ENCODE measurements around the gene TEKTIP1. TPM values are rescaled to one million over a fixed set of nuclear protein-coding genes. Genes with fewer than 3 reads are reported as not detected.

Gene TEKTIP1
- total and polyA plus RNA-seq, 9 of the 15 experiments (the other 6 are each of a cell fraction or from before 2014, with no cell fraction given) = 0.66 TPM; not detected in 8

GRCh38 chr19:3500429-3501101, 38.4 kb upstream of the TEKTIP1 start, which contains the start of gene DOHH (continued):
- no peak for TF ChIP-seq ZFPM2 (CRISPR knock-in tag; IDR thresholded peaks at IDR 0.05)
- TF ChIP-seq ZC3H11A (IDR thresholded peaks at IDR 0.05; ENCODE audit: low read depth, low read length) = no peak
- peak; percentile 58; the same call in 1 of the 2 replicates for TF ChIP-seq ZNF263 (CRISPR knock-in tag; IDR thresholded peaks at IDR 0.05; ENCODE audit: borderline replicate concordance)
- no peak for TF ChIP-seq GTF3C2 (IDR thresholded peaks at IDR 0.05; ENCODE audit: borderline replicate concordance, extremely low read depth, insufficient read length)
- TF ChIP-seq ERF (CRISPR knock-in tag; IDR thresholded peaks at IDR 0.05) = peak; percentile 51; the same call in 1 of the 2 replicates
- TF ChIP-seq, protein P1, sequence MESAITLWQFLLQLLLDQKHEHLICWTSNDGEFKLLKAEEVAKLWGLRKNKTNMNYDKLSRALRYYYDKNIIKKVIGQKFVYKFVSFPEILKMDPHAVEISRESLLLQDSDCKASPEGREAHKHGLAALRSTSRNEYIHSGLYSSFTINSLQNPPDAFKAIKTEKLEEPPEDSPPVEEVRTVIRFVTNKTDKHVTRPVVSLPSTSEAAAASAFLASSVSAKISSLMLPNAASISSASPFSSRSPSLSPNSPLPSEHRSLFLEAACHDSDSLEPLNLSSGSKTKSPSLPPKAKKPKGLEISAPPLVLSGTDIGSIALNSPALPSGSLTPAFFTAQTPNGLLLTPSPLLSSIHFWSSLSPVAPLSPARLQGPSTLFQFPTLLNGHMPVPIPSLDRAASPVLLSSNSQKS (CRISPR knock-in tag; IDR thresholded peaks at IDR 0.05) = no peak
- no peak for TF ChIP-seq MTA1 (IDR thresholded peaks at IDR 0.05; ENCODE audit: borderline replicate concordance)
- peak in 1 of 2 experiments; percentile 82; a peak in 1 of 4 replicates for TF ChIP-seq KDM4B (IDR thresholded peaks at IDR 0.05; ENCODE audit: borderline replicate concordance in 2 of 2, low read depth in 1 of 2)
- TF ChIP-seq TEAD1 (CRISPR knock-in tag; IDR thresholded peaks at IDR 0.05) = peak; percentile 60 to 95; a peak in 3 of 4 replicates
- peak; percentile 60; the same call in 1 of the 2 replicates for TF ChIP-seq NR2C2 (CRISPR knock-in tag; IDR thresholded peaks at IDR 0.05)
- 0 out of 2 replicates have a peak, but pooled peaks have one; percentile 32 for TF ChIP-seq NR2C2 (tag; IDR thresholded peaks at IDR 0.05)
- no peak for TF ChIP-seq ZNF717 (CRISPR knock-in tag; IDR thresholded peaks at IDR 0.05)
- TF ChIP-seq, protein P2, sequence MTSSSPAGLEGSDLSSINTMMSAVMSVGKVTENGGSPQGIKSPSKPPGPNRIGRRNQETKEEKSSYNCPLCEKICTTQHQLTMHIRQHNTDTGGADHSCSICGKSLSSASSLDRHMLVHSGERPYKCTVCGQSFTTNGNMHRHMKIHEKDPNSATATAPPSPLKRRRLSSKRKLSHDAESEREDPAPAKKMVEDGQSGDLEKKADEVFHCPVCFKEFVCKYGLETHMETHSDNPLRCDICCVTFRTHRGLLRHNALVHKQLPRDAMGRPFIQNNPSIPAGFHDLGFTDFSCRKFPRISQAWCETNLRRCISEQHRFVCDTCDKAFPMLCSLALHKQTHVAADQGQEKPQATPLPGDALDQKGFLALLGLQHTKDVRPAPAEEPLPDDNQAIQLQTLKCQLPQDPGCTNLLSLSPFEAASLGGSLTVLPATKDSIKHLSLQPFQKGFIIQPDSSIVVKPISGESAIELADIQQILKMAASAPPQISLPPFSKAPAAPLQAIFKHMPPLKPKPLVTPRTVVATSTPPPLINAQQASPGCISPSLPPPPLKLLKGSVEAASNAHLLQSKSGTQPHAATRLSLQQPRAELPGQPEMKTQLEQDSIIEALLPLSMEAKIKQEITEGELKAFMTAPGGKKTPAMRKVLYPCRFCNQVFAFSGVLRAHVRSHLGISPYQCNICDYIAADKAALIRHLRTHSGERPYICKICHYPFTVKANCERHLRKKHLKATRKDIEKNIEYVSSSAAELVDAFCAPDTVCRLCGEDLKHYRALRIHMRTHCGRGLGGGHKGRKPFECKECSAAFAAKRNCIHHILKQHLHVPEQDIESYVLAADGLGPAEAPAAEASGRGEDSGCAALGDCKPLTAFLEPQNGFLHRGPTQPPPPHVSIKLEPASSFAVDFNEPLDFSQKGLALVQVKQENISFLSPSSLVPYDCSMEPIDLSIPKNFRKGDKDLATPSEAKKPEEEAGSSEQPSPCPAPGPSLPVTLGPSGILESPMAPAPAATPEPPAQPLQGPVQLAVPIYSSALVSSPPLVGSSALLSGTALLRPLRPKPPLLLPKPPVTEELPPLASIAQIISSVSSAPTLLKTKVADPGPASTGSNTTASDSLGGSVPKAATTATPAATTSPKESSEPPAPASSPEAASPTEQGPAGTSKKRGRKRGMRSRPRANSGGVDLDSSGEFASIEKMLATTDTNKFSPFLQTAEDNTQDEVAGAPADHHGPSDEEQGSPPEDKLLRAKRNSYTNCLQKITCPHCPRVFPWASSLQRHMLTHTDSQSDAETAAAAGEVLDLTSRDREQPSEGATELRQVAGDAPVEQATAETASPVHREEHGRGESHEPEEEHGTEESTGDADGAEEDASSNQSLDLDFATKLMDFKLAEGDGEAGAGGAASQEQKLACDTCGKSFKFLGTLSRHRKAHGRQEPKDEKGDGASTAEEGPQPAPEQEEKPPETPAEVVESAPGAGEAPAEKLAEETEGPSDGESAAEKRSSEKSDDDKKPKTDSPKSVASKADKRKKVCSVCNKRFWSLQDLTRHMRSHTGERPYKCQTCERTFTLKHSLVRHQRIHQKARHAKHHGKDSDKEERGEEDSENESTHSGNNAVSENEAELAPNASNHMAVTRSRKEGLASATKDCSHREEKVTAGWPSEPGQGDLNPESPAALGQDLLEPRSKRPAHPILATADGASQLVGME (CRISPR knock-in tag; IDR thresholded peaks at IDR 0.05) = 0 out of 2 replicates have a peak, but pooled peaks have one; percentile 32
- TF ChIP-seq PHF8 (IDR thresholded peaks at IDR 0.05; ENCODE audit: borderline replicate concordance, low read length) = peak; percentile 91; the same call in 1 of the 2 replicates
- TF ChIP-seq CXXC5 (CRISPR knock-in tag; IDR thresholded peaks at IDR 0.05) = peak; percentile 69
- peak; percentile 85 for TF ChIP-seq CBFA2T2 (conservative IDR thresholded peaks at IDR 0.05)
- TF ChIP-seq ZNF584 (CRISPR knock-in tag; IDR thresholded peaks at IDR 0.05; ENCODE audit: low read depth) = no peak
- TF ChIP-seq DDX20 (tag; IDR thresholded peaks at IDR 0.05; ENCODE audit: low read depth) = no peak

All from K562 (cell line).